Measurements from ENCODE around the gene FES.

DNA sequence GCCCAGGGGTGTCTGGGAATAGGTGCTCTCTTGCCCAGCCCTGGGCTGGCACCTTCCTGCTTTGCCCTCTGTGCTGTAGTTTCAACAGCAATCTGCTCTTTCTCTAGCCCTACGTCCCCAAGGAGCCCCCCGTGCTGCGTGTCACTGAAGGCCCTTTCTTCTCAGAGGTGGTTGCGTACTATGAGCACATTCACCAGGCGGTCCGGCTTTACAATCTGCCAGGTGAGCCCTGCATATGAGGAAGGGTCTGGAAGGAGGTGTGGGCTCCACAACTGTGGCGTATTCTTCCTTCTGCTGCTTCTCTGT is 28.4 kb downstream of the FES start:
- TF ChIP-seq TAF1 (IDR thresholded peaks at IDR 0.05; ENCODE audit: borderline replicate concordance, low read depth, low read length) (no peak), POLR2AphosphoS5 (IDR thresholded peaks at IDR 0.05; ENCODE audit: low read depth, low read length) (no peak), EZH2phosphoT487 (IDR thresholded peaks at IDR 0.05; ENCODE audit: borderline replicate concordance, low read depth) (no peak), EP300 (IDR thresholded peaks at IDR 0.05; ENCODE audit: borderline replicate concordance in 1 of 2, low read depth in 1 of 2, low read length in 1 of 2) (no peak)
- TF ChIP-seq, protein P1, sequence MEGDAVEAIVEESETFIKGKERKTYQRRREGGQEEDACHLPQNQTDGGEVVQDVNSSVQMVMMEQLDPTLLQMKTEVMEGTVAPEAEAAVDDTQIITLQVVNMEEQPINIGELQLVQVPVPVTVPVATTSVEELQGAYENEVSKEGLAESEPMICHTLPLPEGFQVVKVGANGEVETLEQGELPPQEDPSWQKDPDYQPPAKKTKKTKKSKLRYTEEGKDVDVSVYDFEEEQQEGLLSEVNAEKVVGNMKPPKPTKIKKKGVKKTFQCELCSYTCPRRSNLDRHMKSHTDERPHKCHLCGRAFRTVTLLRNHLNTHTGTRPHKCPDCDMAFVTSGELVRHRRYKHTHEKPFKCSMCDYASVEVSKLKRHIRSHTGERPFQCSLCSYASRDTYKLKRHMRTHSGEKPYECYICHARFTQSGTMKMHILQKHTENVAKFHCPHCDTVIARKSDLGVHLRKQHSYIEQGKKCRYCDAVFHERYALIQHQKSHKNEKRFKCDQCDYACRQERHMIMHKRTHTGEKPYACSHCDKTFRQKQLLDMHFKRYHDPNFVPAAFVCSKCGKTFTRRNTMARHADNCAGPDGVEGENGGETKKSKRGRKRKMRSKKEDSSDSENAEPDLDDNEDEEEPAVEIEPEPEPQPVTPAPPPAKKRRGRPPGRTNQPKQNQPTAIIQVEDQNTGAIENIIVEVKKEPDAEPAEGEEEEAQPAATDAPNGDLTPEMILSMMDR (IDR thresholded peaks at IDR 0.05), result no peak
- TF ChIP-seq, protein P2, sequence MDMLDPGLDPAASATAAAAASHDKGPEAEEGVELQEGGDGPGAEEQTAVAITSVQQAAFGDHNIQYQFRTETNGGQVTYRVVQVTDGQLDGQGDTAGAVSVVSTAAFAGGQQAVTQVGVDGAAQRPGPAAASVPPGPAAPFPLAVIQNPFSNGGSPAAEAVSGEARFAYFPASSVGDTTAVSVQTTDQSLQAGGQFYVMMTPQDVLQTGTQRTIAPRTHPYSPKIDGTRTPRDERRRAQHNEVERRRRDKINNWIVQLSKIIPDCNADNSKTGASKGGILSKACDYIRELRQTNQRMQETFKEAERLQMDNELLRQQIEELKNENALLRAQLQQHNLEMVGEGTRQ (IDR thresholded peaks at IDR 0.05; ENCODE audit: borderline replicate concordance, low read depth, low read length), result no peak
